Mesendoderm (in vitro differentiated cells): ENCODE measurements around the gene CASQ2.

Experiments
- DNase-seq: peaks from one replicate; pipeline ENCODE4 v3.0.0; 2013
- H2AK5ac ChIP-seq: 2 replicates; pipeline ENCODE4 v1.6.1; 2013; ENCODE audit warnings: low read length, inconsistent platforms
- H2BK120ac ChIP-seq: 2 replicates; pipeline ENCODE4 v1.6.1; 2013; ENCODE audit warnings: low read depth, mild to moderate bottlenecking, low read length, moderate library complexity, mixed read lengths
- H2BK15ac ChIP-seq: replicated peaks from 2 replicates; pipeline ENCODE4 v1.6.1; 2013; ENCODE audit warnings: low read depth, mild to moderate bottlenecking, moderate library complexity
- H2BK5ac ChIP-seq: 2 replicates; pipeline ENCODE4 v1.6.1; 2013; ENCODE audit warnings: low read length, inconsistent platforms
- H3K18ac ChIP-seq: 2 replicates; pipeline ENCODE4 v1.6.1; 2013; ENCODE audit warnings: mild to moderate bottlenecking, low read length, mixed read lengths
- H3K23ac ChIP-seq: one replicate; pipeline ENCODE4 v1.6.1; 2013; ENCODE audit warnings: low read length
- H3K27ac ChIP-seq: 2 replicates; pipeline ENCODE4 v1.5.1; 2013; ENCODE audit warnings: low read depth, mild to moderate bottlenecking, inconsistent platforms, low read length, moderate library complexity
- H3K27me3 ChIP-seq: 2 replicates; pipeline ENCODE4 v1.6.1; 2013; ENCODE audit warnings: low read length, control low read depth, mild to moderate bottlenecking, inconsistent platforms; ENCODE audit not compliant: insufficient read depth, poor library complexity
- H3K36me3 ChIP-seq: 2 replicates; pipeline ENCODE4 v1.6.1; 2013; ENCODE audit warnings: low read length, inconsistent platforms; ENCODE audit not compliant: control insufficient read depth, insufficient read depth
- H3K4ac ChIP-seq: one replicate; pipeline ENCODE4 v1.6.1; 2013; ENCODE audit warnings: low read depth, mild to moderate bottlenecking, low read length, moderate library complexity
- H3K4me1 ChIP-seq: 2 replicates; pipeline ENCODE4 v1.6.1; 2013; ENCODE audit warnings: low read depth, low read length, inconsistent platforms; ENCODE audit not compliant: control insufficient read depth
- H3K4me2 ChIP-seq: 2 replicates; pipeline ENCODE4 v1.6.1; 2013; ENCODE audit warnings: low read length
- H3K4me3 ChIP-seq: 2 replicates; pipeline ENCODE4 v1.5.1; 2013; ENCODE audit warnings: mild to moderate bottlenecking, low read length
- H3K56ac ChIP-seq: one replicate; pipeline ENCODE4 v1.6.1; 2013; ENCODE audit warnings: low read length
- H3K79me1 ChIP-seq: 2 replicates; pipeline ENCODE4 v1.6.1; 2013; ENCODE audit warnings: low read length, inconsistent platforms
- H3K79me2 ChIP-seq: 2 replicates; pipeline ENCODE4 v1.6.1; 2013; ENCODE audit warnings: mild to moderate bottlenecking, low read length; ENCODE audit not compliant: control insufficient read depth, insufficient read depth
- H3K9ac ChIP-seq: 2 replicates; pipeline ENCODE4 v1.6.1; 2013; ENCODE audit warnings: low read length, inconsistent platforms
- H4K5ac ChIP-seq: one replicate; pipeline ENCODE4 v1.6.1; 2013; ENCODE audit warnings: low read length
- H4K8ac ChIP-seq: one replicate; pipeline ENCODE4 v1.6.1; 2013; ENCODE audit warnings: low read depth, mild to moderate bottlenecking, control low read depth, low read length, moderate library complexity
- WGBS: extraction: QIAGEN DNeasy Blood & Tissue Kit; methylation state at CpG from one replicate; pipeline ENCODE4 v1.1.7; 2013; ENCODE audit warnings: low lambda C conversion rate, missing lambda C conversion rate; ENCODE audit not compliant: insufficient coverage; ENCODE audit errors: extremely low coverage; 5-methylcytosine and 5-hydroxymethylcytosine counted together

CASQ2 gene

GRCh38 chr1:115701090-115701489, 67.4 kb downstream of the CASQ2 start:
- Histone ChIP-seq H3K79me2 (no peaks in the 10 kb centered on the region), H4K5ac (no peak overlapping the region), H3K4me2 (no peak overlapping the region), H3K9ac (no peak overlapping the region), H3K27ac (no peak overlapping the region), H3K23ac (no peak overlapping the region), H3K4me1 (peaks cover 1% of the 10 kb centered on the region), H3K56ac (no peak overlapping the region), H3K36me3 (no peaks in the 10 kb centered on the region), H3K79me1 (no peaks in the 10 kb centered on the region), H3K27me3 (no peaks in the 10 kb centered on the region), H2BK15ac (no peak overlapping the region), H2BK5ac (no peak overlapping the region), H4K8ac (no peak overlapping the region), H3K18ac (no peak overlapping the region), H2AK5ac (no peak overlapping the region), H2BK120ac (no peak overlapping the region), H3K4ac (no peak overlapping the region), H3K4me3 (no peak overlapping the region)
- no peak for DNase-seq
- WGBS = no CpG with 5 or more reads among the region's 3 CpGs

GRCh38 chr1:115697619-115698018, 70.9 kb downstream of the CASQ2 start:
- DNase-seq = no peak
- no peak overlapping the region for H3K56ac ChIP-seq
- WGBS = no CpG with 5 or more reads among the region's 1 CpG

DNA sequence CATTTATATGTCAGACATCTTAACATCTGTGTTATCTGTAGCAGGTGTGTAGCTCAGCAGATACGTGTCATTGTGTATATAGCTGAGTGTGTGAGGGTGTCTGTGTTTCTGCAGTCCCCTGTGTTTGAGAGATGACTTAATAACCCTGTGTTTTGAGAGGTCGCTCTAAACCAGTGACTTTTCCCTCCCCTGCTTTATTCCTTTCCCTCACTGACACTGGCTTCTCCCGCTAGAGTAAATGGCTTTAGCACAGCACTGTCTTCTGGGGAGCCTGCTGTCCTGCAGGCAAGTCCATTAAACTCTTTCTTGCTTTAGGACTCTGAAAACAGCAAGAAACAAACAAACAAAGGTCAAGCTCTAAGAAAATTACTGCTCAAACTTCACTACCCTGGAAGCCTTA, 73.7 kb downstream of the CASQ2 start:
- H2BK15ac ChIP-seq = no peak overlapping the region
- H3K36me3 ChIP-seq = peaks cover 19% of the 10 kb centered on the region
- H2BK5ac ChIP-seq = no peak overlapping the region
- H3K27ac ChIP-seq = no peak overlapping the region
- H3K18ac ChIP-seq = no peak overlapping the region
- H3K4me1 ChIP-seq = no peaks in the 10 kb centered on the region
- no CpG with 5 or more reads among the region's 3 CpGs for WGBS
- H2AK5ac ChIP-seq = no peak overlapping the region
- no peak overlapping the region for H3K4ac ChIP-seq
- no peak overlapping the region for H4K8ac ChIP-seq
- no peak overlapping the region for H3K4me3 ChIP-seq
- H3K79me2 ChIP-seq = no peaks in the 10 kb centered on the region
- H3K79me1 ChIP-seq = no peaks in the 10 kb centered on the region
- H4K5ac ChIP-seq = no peak overlapping the region
- no peak overlapping the region for H2BK120ac ChIP-seq
- H3K56ac ChIP-seq = no peak overlapping the region
- H3K9ac ChIP-seq = no peak overlapping the region
- H3K4me2 ChIP-seq = no peak overlapping the region
- no peak overlapping the region for H3K23ac ChIP-seq
- no peaks in the 10 kb centered on the region for H3K27me3 ChIP-seq
- no peak for DNase-seq

More at GRCh38 chr1:115697619-115698018, 70.9 kb downstream of the CASQ2 start:
- no peak overlapping the region for H2BK15ac ChIP-seq
- H3K18ac ChIP-seq = no peak overlapping the region
- no peak overlapping the region for H3K4me3 ChIP-seq
- H3K23ac ChIP-seq = no peak overlapping the region
- no peak overlapping the region for H3K4me2 ChIP-seq
- H3K4me1 ChIP-seq = no peaks in the 10 kb centered on the region
- no peak overlapping the region for H4K8ac ChIP-seq
- H3K4ac ChIP-seq = no peak overlapping the region
- H3K9ac ChIP-seq = no peak overlapping the region
- no peaks in the 10 kb centered on the region for H3K27me3 ChIP-seq
- H2AK5ac ChIP-seq = no peak overlapping the region
- H3K79me1 ChIP-seq = no peaks in the 10 kb centered on the region
- H2BK5ac ChIP-seq = no peak overlapping the region
- peaks cover 1% of the 10 kb centered on the region for H3K36me3 ChIP-seq
- no peak overlapping the region for H2BK120ac ChIP-seq
- H4K5ac ChIP-seq = no peak overlapping the region
- H3K79me2 ChIP-seq = no peaks in the 10 kb centered on the region
- no peak overlapping the region for H3K27ac ChIP-seq

DNA sequence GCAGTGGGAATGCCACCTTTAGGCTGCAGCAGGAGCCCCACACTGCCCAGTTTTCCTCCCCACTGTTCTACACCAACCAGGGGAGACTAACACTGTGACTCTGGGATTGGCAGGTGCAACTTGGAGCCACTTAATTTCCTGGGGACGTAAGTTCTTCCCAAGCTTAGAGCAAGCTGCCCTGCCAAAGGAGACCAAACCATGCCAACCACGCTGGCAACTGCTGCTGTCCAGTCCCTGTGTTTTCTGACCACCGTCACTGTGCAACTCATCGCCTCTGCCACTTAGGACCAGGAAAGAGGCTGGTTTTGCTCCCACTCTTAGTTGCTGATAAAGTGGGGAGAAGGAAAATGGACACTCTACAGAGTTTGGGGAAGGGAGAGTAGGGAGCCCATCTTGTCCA, 76.3 kb downstream of the CASQ2 start:
- Histone ChIP-seq H3K36me3 (peaks cover 19% of the 10 kb centered on the region), H3K56ac (no peak overlapping the region), H3K9ac (no peak overlapping the region), H3K79me2 (no peaks in the 10 kb centered on the region), H4K8ac (no peak overlapping the region), H3K23ac (no peak overlapping the region), H3K27ac (no peak overlapping the region), H3K79me1 (no peaks in the 10 kb centered on the region), H3K4me1 (no peaks in the 10 kb centered on the region), H3K4me2 (no peak overlapping the region), H4K5ac (no peak overlapping the region), H3K27me3 (no peaks in the 10 kb centered on the region), H2BK5ac (no peak overlapping the region), H2BK120ac (no peak overlapping the region), H3K4ac (no peak overlapping the region), H3K18ac (no peak overlapping the region), H2BK15ac (no peak overlapping the region), H3K4me3 (no peak overlapping the region), H2AK5ac (no peak overlapping the region)
- DNase-seq = no peak
- WGBS = no CpG with 5 or more reads among the region's 4 CpGs

GRCh38 chr1:115690972-115691371, 77.5 kb downstream of the CASQ2 start:
- no peak overlapping the region for H3K4me3 ChIP-seq
- H3K4ac ChIP-seq = no peak overlapping the region
- no peak for DNase-seq
- peaks cover 19% of the 10 kb centered on the region for H3K36me3 ChIP-seq
- no peaks in the 10 kb centered on the region for H3K79me2 ChIP-seq
- no CpG with 5 or more reads among the region's 8 CpGs for WGBS
- no peaks in the 10 kb centered on the region for H3K79me1 ChIP-seq
- no peak overlapping the region for H3K4me2 ChIP-seq
- H3K9ac ChIP-seq = no peak overlapping the region
- no peak overlapping the region for H3K23ac ChIP-seq
- no peak overlapping the region for H2BK5ac ChIP-seq
- no peak overlapping the region for H4K5ac ChIP-seq
- no peak overlapping the region for H2BK15ac ChIP-seq
- no peaks in the 10 kb centered on the region for H3K4me1 ChIP-seq
- H4K8ac ChIP-seq = no peak overlapping the region
- H3K27ac ChIP-seq = no peak overlapping the region
- H3K27me3 ChIP-seq = no peaks in the 10 kb centered on the region
- no peak overlapping the region for H3K18ac ChIP-seq
- H2AK5ac ChIP-seq = no peak overlapping the region
- H2BK120ac ChIP-seq = no peak overlapping the region
- H3K56ac ChIP-seq = no peak overlapping the region

DNA sequence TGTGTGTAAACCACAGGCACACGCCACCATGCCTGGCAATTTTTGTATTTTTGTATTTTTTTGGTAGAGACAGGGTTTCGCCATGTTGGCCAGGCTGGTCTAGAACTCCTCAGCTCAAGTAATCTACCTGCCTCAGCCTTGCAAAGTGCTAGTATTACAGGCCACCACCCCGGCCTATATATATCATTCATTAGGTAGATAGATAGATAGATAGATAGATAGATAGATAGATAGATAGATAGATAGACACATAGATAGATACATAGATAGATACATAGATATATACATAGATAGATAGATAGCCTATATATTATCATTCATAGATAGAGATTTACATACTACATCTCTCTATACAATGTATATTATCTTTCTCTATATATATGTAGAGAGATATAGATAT, 80.8 kb downstream of the CASQ2 start:
- Histone ChIP-seq H3K79me1 (peaks cover under 1% of the 10 kb centered on the region), H3K56ac (no peak overlapping the region), H3K27me3 (no peaks in the 10 kb centered on the region), H2AK5ac (no peak overlapping the region), H3K9ac (no peak overlapping the region), H4K5ac (no peak overlapping the region), H3K36me3 (peaks cover 31% of the 10 kb centered on the region), H3K4me2 (no peak overlapping the region), H3K4ac (no peak overlapping the region), H3K4me1 (no peaks in the 10 kb centered on the region), H3K79me2 (no peaks in the 10 kb centered on the region), H3K18ac (no peak overlapping the region), H2BK5ac (no peak overlapping the region), H3K23ac (no peak overlapping the region), H2BK120ac (no peak overlapping the region), H2BK15ac (no peak overlapping the region), H3K27ac (no peak overlapping the region), H4K8ac (no peak overlapping the region), H3K4me3 (no peak overlapping the region)
- whole genome bisulfite sequencing = no CpG with 5 or more reads among the region's 3 CpGs
- DNase-seq = no peak
